UCSD-AML1 (cell line): ENCODE results near the gene KRTAP1-3.
"Not testable (repeated sequence)": the region's sequence is repeated elsewhere in the genome, so short reads cannot be mapped to it uniquely, and the experiment has no call there.

Source experiments
- DNase-seq: peaks from one replicate; lab custom pipeline; 2025; ENCODE audit not compliant: unreplicated experiment; lab: John Stamatoyannopoulos, UW

The KRTAP1-3 gene

GRCh38 chr17:41012326-41013120 lies 22.2 kb downstream of the KRTAP1-3 start:
- no peak for DNase-seq

- no peak for DNase-seq
These were observed 24.2 kb downstream of the KRTAP1-3 start for GRCh38 chr17:41010441-41010840.

- DNase-seq, result no peak
These were observed 24.7 kb downstream of the KRTAP1-3 start for GRCh38 chr17:41009936-41010335.

- DNase-seq, result no peak
These were observed 25.3 kb downstream of the KRTAP1-3 start for GRCh38 chr17:41009301-41009760.

- no peak for DNase-seq
These were observed 25.9 kb downstream of the KRTAP1-3 start, which contains the start of gene KRTAP3-1 for GRCh38 chr17:41008811-41009210. KRTAP3-1 (minus strand) TSS chr17:41009128; CDS start chr17:41009074, 54 bp downstream.

GRCh38 chr17:41004397-41004796 lies 30.3 kb downstream of the KRTAP1-3 start:
- no peak for DNase-seq

- DNase-seq, result no peak
These were observed 30.7 kb downstream of the KRTAP1-3 start for GRCh38 chr17:41003926-41004325.

- no peak for DNase-seq
These were observed 31.9 kb downstream of the KRTAP1-3 start for GRCh38 chr17:41002814-41003213.

GRCh38 chr17:41001795-41002194 lies 32.9 kb downstream of the KRTAP1-3 start:
- no peak for DNase-seq

- DNase-seq, result not testable (repeated sequence)
These were observed 35.1 kb downstream of the KRTAP1-3 start, which contains the start of gene KRTAP3-2 for GRCh38 chr17:40999563-40999962. KRTAP3-2 (minus strand) TSS chr17:40999906; CDS start chr17:40999853, 53 bp downstream.

GRCh38 chr17:40997361-40997760 lies 37.3 kb downstream of the KRTAP1-3 start:
- DNase-seq, result no peak

GRCh38 chr17:40996829-40997228 lies 37.8 kb downstream of the KRTAP1-3 start:
- no peak for DNase-seq

GRCh38 chr17:40995116-40995515 lies 39.6 kb downstream of the KRTAP1-3 start:
- no peak for DNase-seq

GRCh38 chr17:40993839-40994238 lies 40.8 kb downstream of the KRTAP1-3 start, which contains the start of gene KRTAP3-3:
KRTAP3-3 (minus strand) TSS chr17:40994164; CDS start chr17:40994097, 67 bp downstream.
- no peak for DNase-seq

- DNase-seq, result no peak
These were observed 41.6 kb downstream of the KRTAP1-3 start for GRCh38 chr17:40993084-40993483.

- no peak for DNase-seq
These were observed 42.0 kb downstream of the KRTAP1-3 start for GRCh38 chr17:40992666-40993065.

GRCh38 chr17:40986920-40987319 lies 47.8 kb downstream of the KRTAP1-3 start:
- no peak for DNase-seq

GRCh38 chr17:40984226-40984625 lies 50.4 kb downstream of the KRTAP1-3 start, which contains the start of gene KRT40:
KRT40 (minus strand) TSS chr17:40984326; CDS start chr17:40984273, 53 bp downstream.
- DNase-seq, result no peak
